ENCODE data around the gene MSANTD1. TPM values are rescaled to one million over a fixed set of nuclear protein-coding genes. Genes with fewer than 3 reads are reported as not detected.

MSANTD1 gene
- total RNA-seq, 1 donor from 2014 or later: 1.6 TPM

DNA sequence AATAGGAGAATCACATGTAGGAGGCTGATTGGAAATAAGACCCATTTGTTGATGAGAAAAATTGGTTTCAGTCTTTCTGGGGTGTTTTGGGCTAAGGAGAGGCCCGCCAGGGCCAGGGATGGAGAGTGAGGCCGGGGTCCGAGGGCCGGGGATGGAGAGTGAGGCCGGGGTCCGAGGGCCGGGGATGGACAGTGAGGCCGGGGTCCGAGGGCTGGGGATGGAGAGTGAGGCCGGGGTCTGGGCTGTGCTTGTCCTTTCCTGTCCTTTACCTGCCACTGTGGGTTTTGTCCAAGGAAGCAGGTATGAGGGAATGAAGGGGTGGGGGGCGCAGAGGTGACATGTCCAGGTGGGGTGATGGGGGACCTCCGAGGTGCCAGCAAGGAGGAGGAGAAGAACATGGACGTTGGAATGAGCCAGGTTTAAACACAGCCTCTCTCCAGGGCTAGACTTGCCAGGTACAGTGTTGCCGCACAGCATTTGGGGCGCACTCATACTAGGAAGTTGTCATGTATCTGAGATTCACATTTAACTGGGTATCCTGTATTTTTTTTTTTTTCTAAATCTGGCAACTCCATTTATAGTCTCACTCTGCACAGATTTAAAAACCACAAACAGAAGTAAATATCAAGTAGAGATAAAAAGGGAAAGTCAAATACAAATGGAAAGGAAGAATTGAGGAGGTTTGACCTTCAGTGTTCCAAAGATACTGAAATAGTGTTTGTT, 52.7 kb downstream of the MSANTD1 start:
- TF ChIP-seq, protein P1, sequence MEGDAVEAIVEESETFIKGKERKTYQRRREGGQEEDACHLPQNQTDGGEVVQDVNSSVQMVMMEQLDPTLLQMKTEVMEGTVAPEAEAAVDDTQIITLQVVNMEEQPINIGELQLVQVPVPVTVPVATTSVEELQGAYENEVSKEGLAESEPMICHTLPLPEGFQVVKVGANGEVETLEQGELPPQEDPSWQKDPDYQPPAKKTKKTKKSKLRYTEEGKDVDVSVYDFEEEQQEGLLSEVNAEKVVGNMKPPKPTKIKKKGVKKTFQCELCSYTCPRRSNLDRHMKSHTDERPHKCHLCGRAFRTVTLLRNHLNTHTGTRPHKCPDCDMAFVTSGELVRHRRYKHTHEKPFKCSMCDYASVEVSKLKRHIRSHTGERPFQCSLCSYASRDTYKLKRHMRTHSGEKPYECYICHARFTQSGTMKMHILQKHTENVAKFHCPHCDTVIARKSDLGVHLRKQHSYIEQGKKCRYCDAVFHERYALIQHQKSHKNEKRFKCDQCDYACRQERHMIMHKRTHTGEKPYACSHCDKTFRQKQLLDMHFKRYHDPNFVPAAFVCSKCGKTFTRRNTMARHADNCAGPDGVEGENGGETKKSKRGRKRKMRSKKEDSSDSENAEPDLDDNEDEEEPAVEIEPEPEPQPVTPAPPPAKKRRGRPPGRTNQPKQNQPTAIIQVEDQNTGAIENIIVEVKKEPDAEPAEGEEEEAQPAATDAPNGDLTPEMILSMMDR (IDR thresholded peaks at IDR 0.05; ENCODE audit: insufficient read depth, low read depth, low read length): no peak
- no peak for TF ChIP-seq EZH2 (IDR thresholded peaks at IDR 0.05; ENCODE audit: insufficient read depth, low read length)
- Histone ChIP-seq H3K9ac (ENCODE audit: low read length) (no peak overlapping the region), H3K27ac (ENCODE audit: low read depth, low read length) (no peak overlapping the region), H3K9me3 (ENCODE audit: insufficient read depth, low read depth, low read length) (peaks cover 4% of the 10 kb centered on the region), H3K4me3 (ENCODE audit: insufficient read depth, low read depth, low read length) (no peak overlapping the region), H3K27me3 (ENCODE audit: insufficient read depth, low read length) (no peaks in the 10 kb centered on the region), H3K4me1 (ENCODE audit: insufficient read depth, low read length) (peaks cover 15% of the 10 kb centered on the region), H4K20me1 (ENCODE audit: insufficient read depth, low read length) (peaks cover 97% of the 10 kb centered on the region), H3K4me2 (ENCODE audit: low read length) (no peak overlapping the region), H3K79me2 (ENCODE audit: insufficient read depth, low read length) (peaks cover 88% of the 10 kb centered on the region), H2AFZ (ENCODE audit: low read depth, low read length) (no peak overlapping the region), H3K36me3 (ENCODE audit: insufficient read depth, low read length) (no peaks in the 10 kb centered on the region)
- H3K27me3 Mint-ChIP-seq (ENCODE audit: low read depth, unreplicated experiment): peaks cover 2% of the 10 kb centered on the region
- peaks cover 6% of the 10 kb centered on the region for H3K9me3 Mint-ChIP-seq (ENCODE audit: unreplicated experiment)
- H3K4me3 Mint-ChIP-seq (ENCODE audit: unreplicated experiment): no peak overlapping the region
- DNase-seq (ENCODE audit: low read depth): no peak
- H3K36me3 Mint-ChIP-seq (ENCODE audit: low read depth, unreplicated experiment): no peaks in the 10 kb centered on the region
- peaks cover 25% of the 10 kb centered on the region for H3K4me1 Mint-ChIP-seq (ENCODE audit: low read depth, unreplicated experiment)
- no peak overlapping the region for H3K27ac Mint-ChIP-seq (ENCODE audit: unreplicated experiment)
- FAIRE-seq: no peak

DNA sequence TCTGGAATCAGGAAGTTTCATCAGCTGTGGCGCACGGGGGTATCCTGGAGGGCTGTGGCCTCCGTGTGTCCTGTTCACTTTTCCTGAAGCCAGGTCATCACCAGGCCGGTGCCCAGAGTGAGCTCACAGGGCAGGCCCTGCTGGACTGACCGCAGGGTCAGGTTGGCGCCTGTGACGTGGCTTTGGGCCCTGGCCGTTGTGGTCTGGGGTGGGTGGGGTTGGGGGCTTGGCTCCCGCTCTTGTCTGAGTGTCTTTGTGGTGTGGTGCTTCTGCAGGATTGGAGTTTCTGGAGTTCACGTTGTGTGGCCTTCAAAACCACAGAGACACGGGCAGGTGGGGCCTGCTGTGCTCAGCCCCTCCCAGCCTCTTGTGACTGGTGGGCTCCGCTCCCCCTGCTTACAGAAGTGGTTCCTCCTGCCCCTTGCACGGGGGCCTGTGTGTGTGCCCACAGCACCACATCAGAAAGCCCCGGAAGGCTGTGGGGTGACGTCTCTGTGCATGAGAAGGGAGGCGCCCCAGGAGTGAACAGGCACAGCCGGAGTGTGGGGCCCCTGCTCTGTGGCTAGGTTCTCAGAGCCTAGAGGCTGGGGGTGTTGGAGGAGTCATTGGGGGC, 53.3 kb downstream of the MSANTD1 start:
- H3K79me2 ChIP-seq (ENCODE audit: insufficient read depth, low read length): peaks cover 88% of the 10 kb centered on the region
- H3K9me3 ChIP-seq (ENCODE audit: insufficient read depth, low read depth, low read length): peaks cover 4% of the 10 kb centered on the region
- no peak overlapping the region for H2AFZ ChIP-seq (ENCODE audit: low read depth, low read length)
- Mint-ChIP-seq H3K27ac (ENCODE audit: unreplicated experiment) (peak overlapping the region; percentile 41), H3K36me3 (ENCODE audit: low read depth, unreplicated experiment) (no peaks in the 10 kb centered on the region), H3K4me3 (ENCODE audit: unreplicated experiment) (no peak overlapping the region), H3K9me3 (ENCODE audit: unreplicated experiment) (peaks cover 6% of the 10 kb centered on the region), H3K27me3 (ENCODE audit: low read depth, unreplicated experiment) (peaks cover 2% of the 10 kb centered on the region), H3K4me1 (ENCODE audit: low read depth, unreplicated experiment) (peaks cover 25% of the 10 kb centered on the region)
- no peak overlapping the region for H3K27ac ChIP-seq (ENCODE audit: low read depth, low read length)
- H4K20me1 ChIP-seq (ENCODE audit: insufficient read depth, low read length): peaks cover 98% of the 10 kb centered on the region
- peaks cover 15% of the 10 kb centered on the region for H3K4me1 ChIP-seq (ENCODE audit: insufficient read depth, low read length)
- no peak overlapping the region for H3K9ac ChIP-seq (ENCODE audit: low read length)
- H3K4me2 ChIP-seq (ENCODE audit: low read length): no peak overlapping the region
- no peaks in the 10 kb centered on the region for H3K27me3 ChIP-seq (ENCODE audit: insufficient read depth, low read length)
- FAIRE-seq: no peak
- H3K36me3 ChIP-seq (ENCODE audit: insufficient read depth, low read length): no peaks in the 10 kb centered on the region
- peak; percentile 51 for DNase-seq (ENCODE audit: low read depth)
- no peak for TF ChIP-seq EZH2 (IDR thresholded peaks at IDR 0.05; ENCODE audit: insufficient read depth, low read length)
- TF ChIP-seq, protein P1 (IDR thresholded peaks at IDR 0.05; ENCODE audit: insufficient read depth, low read depth, low read length): no peak
- H3K4me3 ChIP-seq (ENCODE audit: insufficient read depth, low read depth, low read length): no peak overlapping the region
